Ovary (tissue), 3 donors: ENCODE results near the gene PDCD7.

Source experiments
- EP300 ChIP-seq: sonication (generic); formaldehyde crosslinking; IDR thresholded peaks from one replicate; pipeline ENCODE4 v1.6.1; 2017; ENCODE audit warnings: antibody characterized with exemption
- POLR2A ChIP-seq: fragments of 450-650 bp; IDR thresholded peaks from one replicate; pipeline ENCODE4 v1.6.1; 2017; ENCODE audit warnings: antibody characterized with exemption, mild to moderate bottlenecking, moderate library complexity
- TF ChIP-seq, protein P1 (sequence below), 3 donors: fragments of 450-650 bp in 2 of 3; fragments of 200-600 bp in 1 of 3; IDR thresholded peaks; one replicate each; pipeline versions ENCODE4 v1.5.1 to v1.8.0; 2016 to 2022; ENCODE audit warnings: antibody characterized with exemption in 3 of 3, mild to moderate bottlenecking in 1 of 3
- donor health status: DM: no; HTN: no; CAD: no.

DNA sequence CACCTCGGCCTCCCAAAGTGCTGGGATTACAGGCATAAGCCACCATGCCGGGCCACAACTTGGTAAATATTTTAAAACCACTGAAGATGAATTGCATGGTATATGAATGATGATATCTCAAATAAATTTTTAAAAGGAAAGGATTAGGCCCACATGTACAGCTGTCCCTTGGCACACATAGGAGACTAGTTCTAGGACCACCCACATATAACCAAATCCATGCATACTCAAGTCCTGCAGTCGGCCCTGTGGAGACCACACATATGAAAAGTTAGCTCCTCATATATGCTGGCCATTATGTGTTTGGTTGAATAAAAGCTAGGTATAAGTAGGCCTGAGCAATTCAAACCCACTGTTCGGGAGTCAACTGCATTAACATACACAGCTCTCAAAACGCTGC, 40.9 kb upstream of the PDCD7 start:
- TF ChIP-seq, protein P1, sequence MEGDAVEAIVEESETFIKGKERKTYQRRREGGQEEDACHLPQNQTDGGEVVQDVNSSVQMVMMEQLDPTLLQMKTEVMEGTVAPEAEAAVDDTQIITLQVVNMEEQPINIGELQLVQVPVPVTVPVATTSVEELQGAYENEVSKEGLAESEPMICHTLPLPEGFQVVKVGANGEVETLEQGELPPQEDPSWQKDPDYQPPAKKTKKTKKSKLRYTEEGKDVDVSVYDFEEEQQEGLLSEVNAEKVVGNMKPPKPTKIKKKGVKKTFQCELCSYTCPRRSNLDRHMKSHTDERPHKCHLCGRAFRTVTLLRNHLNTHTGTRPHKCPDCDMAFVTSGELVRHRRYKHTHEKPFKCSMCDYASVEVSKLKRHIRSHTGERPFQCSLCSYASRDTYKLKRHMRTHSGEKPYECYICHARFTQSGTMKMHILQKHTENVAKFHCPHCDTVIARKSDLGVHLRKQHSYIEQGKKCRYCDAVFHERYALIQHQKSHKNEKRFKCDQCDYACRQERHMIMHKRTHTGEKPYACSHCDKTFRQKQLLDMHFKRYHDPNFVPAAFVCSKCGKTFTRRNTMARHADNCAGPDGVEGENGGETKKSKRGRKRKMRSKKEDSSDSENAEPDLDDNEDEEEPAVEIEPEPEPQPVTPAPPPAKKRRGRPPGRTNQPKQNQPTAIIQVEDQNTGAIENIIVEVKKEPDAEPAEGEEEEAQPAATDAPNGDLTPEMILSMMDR (IDR thresholded peaks at IDR 0.05), result no peak
- no peak for TF ChIP-seq POLR2A
- TF ChIP-seq EP300, result no peak
